Measurements from ENCODE around the gene CCDC93.

Gene CCDC93

DNA sequence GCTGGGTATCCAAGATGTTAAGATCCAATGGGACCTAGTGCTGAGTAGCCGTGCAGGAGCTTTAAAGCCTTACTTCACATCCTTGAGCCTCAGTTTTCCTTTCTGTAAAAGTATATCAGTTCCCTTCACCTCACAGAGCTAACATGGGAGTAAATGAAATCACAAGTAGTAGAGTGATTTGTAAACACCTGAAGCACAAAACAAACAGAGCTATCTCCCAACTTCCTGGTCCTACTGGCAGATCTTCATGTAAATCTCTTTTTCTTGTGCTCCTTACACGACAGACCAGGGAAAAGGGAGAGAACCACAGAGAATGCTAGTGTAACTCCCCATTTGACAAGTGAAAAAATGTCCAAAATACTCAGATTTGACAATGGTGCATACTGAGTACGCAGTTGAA, 17.3 kb downstream of the CCDC93 start:
- DNase-seq (ENCODE audit: insufficient read length, low spot score): no peak
- FAIRE-seq: no peak

DNA sequence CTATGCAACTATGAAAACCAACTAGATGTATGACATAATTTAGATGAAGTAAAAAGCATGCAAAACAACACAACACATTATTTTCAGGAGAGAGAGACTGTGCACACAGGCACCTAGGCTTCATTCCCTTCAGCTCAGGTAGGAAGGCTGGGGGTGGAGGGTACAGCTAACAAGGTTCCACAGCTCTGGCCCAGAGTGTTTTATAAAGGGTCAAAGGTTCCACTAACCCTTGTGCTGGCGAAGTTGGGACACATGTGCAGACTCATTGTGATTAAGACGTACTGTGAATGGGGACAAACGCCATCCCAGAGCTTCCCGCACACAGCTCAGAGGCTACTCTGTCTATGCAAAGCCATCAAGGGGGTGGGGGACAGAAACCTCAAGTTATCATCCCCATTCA, 19.1 kb downstream of the CCDC93 start:
- FAIRE-seq: no peak
- DNase-seq (ENCODE audit: insufficient read length, low spot score): no peak

DNA sequence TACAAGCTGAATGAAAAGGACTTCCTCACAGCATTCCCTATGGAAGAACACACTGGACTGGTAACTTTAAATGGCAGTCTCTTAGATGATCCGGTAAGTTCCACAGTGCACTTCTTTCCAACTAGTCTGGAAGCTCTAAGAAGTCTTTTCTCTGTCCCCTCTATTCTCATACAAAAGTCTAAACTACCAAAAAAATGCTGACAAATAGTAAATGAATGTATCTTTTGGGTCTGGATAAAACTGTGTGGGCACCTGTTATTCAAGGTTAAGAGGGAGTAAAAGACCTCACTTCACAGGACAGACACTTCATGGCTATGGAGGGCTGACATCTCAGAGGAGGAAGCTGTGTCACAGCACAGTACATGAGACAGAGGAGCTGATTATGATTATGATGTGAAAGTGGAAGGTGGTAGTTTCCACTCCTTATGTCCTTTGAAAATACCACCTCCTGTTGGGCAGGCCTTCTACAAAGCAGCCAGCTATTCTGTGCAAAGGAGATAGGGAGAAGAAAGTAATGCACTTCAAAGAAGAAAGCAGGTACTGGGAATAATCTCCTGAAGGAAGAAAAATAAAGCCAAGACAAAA, 23.9 kb downstream of the CCDC93 start:
- FAIRE-seq (no peak), DNase-seq (ENCODE audit: insufficient read length, low spot score) (no peak)

DNA sequence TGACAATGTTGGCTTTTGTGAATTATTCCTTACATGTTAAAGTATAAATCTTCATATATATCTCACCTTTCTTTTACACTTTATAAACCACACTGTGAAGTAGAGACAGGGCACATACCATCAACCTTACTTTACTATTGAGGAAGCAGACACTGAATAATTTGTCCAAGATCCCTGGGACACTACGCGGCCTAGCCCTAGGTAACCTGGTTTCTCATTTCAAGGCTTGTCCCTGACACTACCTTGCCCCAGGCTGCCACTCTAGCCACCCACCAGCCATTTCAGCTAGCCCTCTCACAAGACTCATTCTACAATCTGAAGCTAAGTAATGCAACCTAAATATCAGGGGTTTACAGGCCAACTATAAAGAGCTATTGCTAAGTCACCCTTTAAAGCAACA, 26.7 kb downstream of the CCDC93 start:
- FAIRE-seq: no peak
- no peak for DNase-seq (ENCODE audit: insufficient read length, low spot score)

DNA sequence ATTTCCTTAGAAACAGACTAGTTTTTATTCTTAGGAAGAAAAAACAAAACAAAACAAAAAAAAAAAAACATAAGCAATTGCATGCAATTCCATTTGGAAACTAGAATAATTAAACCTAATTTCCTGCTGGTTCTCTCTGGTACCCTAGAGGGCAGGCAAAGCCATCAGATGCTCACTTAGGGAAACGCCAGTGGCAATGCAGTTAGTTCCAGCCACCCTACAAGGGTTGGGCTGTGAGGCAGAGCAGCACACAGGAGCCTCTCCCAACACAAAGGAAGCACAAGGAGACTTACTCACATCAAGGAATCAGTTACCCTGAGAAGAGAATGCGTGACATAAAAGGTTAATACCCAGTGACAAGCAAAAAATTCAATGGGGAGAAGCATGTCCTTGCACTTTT, 28.8 kb downstream of the CCDC93 start:
- DNase-seq (ENCODE audit: insufficient read length, low spot score) (no peak), FAIRE-seq (no peak)

DNA sequence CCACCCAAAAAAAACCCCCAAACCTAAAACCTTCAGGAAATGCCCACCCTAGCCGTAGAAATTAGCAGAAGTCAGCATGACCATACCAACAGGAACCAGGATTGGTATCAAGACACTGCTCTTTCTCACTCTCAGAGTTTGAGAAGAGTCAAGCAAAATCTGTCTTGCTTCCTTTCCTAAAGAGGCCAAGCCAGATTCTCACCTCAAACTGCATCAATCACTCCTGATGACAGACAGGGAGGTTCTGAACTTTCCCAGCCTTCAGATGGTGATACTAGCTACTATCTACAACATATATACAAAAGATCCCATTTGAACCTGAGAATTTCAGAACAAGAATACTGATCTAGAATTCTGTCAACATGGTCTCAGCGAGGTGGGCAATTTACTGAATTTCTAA, 29.7 kb downstream of the CCDC93 start:
- DNase-seq (ENCODE audit: insufficient read length, low spot score): no peak
- FAIRE-seq: no peak

DNA sequence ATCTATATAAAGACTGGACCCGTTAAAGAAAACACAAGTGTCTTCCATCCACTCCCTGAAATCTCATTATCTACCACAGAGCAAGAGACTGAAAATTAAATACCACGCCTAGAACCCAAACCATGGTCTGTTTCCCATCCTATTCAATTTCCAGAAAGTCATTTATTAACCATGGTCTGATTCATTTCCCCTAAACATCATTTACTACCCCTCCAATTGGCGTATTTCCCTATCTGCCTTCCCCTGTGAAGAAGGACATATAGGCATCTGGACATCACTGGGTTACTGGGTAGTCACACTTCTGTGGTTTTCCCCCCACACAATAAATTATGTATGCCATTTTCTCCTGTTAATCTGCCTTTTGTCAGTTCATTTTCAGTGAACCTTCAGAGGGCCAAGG, 30.8 kb downstream of the CCDC93 start:
- FAIRE-seq: no peak

DNA sequence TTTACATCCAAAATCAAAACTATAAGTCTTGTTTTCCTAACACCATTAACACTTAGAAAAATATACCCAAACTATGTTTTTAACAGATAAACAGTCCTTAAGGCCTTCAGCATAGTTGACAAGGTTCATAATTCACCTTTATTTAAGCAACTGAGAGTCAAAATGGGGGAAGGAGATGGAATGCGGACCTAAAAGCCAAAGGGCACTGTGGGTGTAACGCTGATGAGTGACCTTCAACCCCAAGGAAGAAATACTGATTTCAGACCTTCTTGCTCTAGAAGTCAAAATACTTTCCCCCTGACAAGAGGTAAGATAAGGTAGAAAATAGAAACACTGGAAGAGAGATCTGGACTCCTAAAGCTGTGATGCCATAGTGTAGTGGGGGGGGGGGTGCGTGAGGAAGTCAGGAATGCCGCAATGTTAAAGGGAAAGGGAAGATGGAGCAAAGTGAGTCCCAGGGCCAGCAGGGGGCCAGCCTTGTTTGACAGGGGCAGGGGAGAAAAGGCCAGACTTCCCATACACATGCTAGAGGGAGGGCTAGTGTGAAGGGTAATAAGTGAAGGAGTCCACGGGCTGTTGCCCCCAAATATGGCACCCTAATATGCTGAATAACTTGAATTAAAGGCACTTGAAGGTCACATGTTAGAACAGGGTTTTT, 31.4 kb downstream of the CCDC93 start:
- DNase-seq (ENCODE audit: insufficient read length, low spot score): no peak
- no peak for FAIRE-seq

More for the DNA sequence above, 30.8 kb downstream of the CCDC93 start:
- no peak for DNase-seq (ENCODE audit: insufficient read length, low spot score)

DNA sequence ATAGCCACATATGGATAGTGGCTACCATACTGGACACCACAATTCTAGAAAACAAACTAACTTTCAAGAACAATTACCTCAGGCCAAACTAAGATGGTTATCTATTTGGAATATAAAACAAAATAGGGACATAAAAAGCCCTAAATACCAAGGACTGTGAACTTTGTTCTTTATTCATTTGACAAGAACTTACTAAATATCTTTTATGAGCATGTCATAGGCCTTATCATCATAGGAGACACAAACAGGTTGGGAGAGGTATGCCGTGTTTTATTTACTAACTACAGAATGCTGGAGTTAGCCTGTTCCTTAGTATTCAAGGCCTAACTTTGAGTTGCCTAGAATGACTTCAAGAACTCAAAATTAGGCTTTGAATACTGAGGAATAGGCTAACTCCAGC, 32.1 kb downstream of the CCDC93 start:
- FAIRE-seq (no peak), DNase-seq (ENCODE audit: insufficient read length, low spot score) (no peak)

DNA sequence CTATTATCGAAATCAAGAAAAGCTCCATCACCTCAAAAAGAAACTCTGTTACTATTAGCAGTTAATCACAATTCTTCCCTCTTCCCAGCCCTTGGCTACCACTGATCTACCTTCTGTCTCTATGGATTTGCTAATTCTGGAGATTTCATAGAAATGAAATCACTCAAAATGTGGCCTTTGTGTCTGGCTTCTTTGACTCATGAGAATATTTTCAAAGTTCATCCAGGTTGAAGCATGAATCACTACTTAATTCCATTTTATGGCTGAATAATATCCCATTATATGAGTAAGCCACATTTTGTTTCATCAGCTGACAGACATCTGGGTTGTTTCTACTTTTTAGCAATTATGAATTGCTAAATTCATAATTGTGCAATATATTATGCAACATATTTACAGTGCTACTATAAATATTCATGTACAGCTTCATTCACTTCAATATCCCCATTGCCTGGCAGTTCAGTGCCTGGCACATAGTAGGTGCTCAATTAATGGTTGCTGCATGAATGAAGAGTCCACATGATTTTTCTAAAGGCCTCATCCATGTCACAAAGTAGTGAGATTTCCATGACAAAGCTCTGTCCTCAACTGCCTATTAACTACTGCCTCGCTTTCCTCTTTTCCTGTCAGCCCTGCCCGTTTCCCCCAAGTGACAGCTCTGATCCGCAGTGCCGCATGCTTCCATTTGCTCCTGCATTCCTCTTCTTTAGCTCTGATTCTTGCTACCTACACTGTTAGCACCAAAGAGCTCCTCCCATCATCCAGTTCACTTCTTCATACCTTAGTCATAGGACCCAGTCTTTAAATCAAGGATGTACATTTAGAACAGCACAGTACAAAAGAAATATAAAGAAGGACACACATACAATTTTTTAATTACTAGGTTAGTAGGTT, 32.8 kb downstream of the CCDC93 start:
- DNase-seq (ENCODE audit: insufficient read length, low spot score) (no peak), FAIRE-seq (no peak)

DNA sequence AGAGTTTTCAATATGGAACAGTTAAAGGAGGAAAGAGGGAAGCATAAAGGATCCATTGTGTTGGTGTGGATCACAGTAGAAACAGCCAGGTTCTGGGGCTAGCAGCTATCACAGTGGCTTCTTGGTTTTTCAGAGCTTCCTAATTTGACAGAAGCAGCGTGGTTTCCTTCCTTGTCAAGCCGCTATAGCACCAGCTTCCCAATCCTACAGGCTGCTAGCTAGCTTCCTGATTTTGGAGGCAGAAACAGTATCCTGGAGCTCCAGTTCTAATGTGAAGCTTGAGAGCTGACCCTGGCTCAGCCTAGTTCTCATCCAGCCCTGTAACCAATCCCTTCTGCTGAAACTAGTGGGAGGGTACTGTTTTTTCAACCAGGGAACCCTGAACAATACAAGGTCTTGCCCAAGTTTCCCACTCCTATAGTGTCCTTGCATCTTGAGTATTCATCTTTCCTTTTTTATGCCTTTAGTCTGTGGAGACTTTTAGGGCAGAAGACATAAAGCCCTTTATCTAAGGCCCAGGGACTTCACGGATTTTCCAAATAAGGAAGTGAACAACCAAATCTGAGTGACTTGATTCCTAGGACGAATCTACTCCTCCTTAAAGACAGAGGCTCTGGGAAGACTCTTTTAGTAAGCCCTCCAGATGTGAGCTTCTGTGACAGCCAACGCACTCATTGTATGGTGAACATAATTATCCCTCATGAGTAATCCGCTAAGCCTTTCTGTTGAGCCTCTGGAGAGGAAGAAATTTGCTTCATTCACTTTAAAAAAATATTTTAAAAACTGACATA, 33.8 kb downstream of the CCDC93 start:
- DNase-seq (ENCODE audit: insufficient read length, low spot score) (no peak), FAIRE-seq (no peak)

DNA sequence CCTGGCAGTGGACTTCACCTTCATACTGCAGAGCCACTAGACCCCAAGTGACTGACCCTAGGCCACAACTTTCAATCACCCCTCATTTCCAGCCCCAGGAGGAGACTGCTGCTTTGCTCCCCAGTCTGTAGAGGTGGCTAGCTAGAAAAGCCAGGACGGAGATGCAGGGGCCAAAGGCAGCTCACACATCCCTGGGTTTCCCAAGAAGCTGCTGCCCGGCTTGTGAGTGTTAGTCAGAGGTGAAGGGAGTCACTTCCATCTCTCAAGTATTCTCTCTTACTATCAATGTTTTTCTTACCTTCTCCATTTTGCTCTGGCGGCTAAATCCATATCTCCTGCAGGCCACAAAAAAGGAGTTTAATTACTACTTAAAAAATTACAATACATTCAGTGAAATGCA, 36.2 kb downstream of the CCDC93 start:
- no peak for DNase-seq (ENCODE audit: insufficient read length, low spot score)
- FAIRE-seq: no peak

DNA sequence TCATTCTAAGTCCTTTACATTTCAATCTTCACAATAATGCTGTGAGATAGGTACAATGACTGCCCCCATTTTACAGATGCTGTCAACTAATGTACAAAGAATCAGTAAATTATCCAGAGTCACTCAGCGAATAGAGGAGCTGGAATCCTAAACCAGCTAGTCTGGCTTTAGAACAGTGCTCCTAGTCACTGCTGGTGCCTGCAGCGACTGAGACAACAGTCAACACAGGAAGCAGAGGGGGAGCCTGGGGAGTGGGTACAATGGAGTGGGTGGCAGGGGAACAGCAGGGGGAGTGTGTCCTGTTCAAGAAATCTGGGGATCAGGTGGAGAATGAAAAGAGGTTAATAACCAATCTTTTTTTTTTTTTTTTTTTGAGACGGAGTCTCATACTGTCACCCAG, 37.3 kb downstream of the CCDC93 start:
- DNase-seq (ENCODE audit: insufficient read length, low spot score) (no peak), FAIRE-seq (no peak)

DNA sequence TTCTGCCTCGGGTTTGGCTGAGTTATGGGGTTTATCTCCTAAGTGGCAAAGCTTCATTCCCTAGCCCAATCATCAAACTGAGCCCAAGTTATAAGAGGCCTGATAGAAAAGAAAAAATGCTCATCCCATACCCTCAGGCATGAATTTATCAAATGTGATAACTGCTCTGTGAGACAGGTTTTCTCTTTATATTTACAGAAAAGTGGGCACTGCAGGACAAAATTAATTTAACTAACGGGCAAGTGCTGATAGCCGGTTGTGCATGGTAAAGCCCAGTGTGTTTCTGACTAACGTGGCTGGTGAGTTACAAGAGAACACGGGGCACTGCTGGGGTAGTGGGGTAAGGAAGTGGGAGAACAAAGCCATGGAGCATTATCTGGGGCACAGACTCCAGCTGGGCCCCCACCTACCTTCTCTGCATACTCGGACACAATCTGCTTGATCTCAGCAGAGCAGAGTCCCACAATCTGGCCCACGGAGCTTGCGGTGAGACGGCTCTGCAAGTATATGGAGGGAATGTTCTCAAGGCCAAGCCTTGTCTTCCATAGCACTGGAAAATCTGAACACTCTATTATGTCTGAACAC, 40.3 kb downstream of the CCDC93 start:
- FAIRE-seq (no peak), DNase-seq (ENCODE audit: insufficient read length, low spot score) (no peak)

DNA sequence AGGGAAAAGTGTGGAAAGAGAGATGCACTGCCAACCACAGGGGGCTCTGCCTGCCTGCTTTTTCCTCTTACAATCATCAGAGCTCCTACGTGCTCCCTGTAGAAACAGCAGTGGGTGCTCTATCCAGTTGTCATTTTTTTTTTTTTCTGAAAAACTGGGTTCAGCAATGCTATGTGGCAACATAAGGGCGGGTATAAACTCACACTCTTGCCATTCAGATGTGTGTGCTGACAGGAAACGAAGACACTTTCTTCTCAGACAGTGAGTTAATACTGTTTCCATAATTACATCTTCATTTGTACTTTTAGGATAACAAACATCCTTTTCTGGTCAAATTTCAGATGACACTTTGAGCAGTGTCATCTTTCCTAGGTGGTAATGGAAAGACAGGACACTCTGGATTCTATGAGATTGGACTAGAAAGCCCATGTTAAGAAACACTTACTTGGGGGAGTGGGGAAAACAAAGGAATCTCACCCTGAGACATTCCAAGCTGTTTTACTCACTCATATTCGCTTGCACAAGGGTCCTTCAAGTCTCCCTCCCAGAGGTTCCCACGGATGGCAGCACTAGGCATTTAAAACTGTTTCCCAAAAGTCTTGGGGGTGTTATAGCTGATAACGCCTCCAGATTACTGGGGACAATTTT, 41.3 kb downstream of the CCDC93 start:
- DNase-seq (ENCODE audit: insufficient read length, low spot score): no peak
- no peak for FAIRE-seq

DNA sequence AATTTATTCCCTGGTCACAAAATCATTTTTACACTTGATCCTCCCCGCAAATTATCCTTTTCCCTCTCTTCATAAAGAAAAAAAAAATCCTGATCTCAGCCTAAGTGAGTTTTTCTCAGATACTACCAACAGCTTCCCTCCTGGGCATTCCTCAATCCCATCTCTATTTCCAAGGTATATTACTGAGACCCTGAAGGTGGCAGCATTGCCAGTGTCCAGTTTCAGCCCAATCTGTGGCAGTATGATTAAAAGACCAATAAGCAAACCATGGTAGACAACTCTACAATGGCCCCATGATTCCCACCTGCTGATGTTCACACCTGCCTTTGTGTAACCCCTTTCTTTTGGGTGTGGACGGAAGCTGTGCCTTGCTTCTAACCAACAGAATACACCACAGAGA, 45.1 kb downstream of the CCDC93 start:
- no peak for FAIRE-seq
- DNase-seq (ENCODE audit: insufficient read length, low spot score): no peak

DNA sequence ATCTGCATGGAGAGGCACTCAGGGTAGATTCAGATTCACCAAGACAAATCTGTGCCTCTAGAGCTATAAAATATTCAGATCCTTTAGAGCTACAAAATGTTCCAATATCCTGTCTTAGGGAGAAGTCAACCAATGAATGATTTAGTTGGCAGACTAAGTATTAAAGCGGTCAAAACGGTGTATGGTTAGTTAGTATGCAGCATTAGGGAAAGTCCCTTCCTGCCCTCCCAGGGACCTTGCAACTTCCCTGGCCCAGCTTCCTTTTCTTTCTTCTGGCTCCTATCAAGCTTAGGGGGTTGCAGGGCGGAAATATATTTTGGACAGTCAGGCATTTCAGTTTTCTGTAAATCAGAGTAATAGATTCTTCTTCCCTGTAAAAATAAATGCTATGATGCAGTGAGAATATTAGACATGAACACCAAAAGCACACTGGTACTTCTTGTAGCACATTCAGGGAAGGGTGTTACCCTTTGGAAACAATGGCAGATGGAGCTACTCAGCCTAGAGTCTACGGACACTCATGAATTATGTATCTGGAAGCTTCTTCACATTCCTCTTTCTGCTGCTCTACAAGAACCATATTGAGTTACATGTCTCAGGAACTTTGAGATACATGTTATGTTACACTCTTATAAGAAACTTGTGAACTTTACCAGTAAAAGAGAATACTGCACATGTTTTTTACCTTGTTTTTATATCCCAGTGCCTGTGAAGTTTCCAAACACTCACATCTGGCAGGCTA, 45.7 kb downstream of the CCDC93 start:
- DNase-seq (ENCODE audit: insufficient read length, low spot score) (no peak), FAIRE-seq (no peak)

DNA sequence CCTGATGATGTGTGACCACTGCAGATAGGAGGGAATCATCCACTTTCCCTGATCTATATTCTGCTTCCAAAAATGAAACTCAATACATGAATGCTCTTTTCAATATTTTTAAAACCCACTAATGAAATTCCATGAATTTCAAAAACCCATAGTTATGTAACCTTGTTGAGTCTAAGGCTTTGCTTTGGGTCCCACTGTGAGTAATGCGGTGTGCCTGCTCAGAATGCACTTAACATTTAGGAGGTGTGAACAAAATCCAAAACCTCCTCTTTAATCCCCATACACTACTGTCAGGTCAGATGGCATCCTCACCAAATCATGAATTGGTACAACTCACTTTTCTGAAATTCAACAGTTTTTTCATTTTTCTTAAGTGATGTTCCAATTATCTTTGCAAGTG, 50.4 kb downstream of the CCDC93 start:
- DNase-seq (ENCODE audit: insufficient read length, low spot score): no peak
- no peak for FAIRE-seq

DNA sequence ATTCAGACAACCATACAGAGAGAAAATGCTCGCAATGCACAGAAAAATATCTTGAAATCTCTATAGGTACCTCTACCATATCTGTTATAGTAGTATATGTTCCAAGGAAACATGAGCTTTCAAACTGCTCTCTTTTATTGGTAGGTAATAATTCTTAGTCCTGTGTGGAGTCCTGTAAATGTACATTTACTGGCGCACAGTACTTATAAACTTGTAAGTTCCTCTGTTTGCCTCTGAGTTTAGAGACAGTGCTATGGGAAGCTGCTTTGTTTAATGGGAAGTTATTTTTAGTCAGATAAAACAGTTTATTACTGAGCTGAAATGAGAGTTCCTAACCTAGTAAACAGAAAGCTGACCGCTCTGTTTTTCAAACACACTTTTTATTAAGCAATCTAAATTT, 52.7 kb downstream of the CCDC93 start:
- DNase-seq (ENCODE audit: insufficient read length, low spot score): no peak
- FAIRE-seq: no peak

DNA sequence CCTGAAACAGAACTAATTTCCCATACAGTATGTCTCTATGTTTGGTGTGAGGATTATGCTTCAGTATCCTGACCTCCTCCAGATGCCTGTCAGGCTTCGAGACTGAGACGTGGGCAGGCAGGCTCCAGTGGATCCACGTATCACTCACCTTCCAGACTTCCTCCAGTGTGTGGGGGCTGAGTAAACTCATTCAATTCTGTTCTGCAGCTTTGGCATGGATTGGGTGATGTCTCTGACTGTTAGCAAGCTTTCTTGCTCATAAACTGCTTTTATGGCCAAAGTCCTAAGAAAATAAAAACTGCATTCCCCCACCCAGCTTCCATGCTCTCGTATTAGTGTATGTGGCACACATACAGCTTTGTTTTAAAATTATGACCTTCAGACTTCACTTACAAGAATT, 53.6 kb downstream of the CCDC93 start:
- FAIRE-seq: no peak
- DNase-seq (ENCODE audit: insufficient read length, low spot score): no peak

All from GM19239 (cell line).